ENCODE measurements around the gene ERBB4. TPM values are rescaled to one million over a fixed set of nuclear protein-coding genes. Genes with fewer than 3 reads are reported as not detected.

The ERBB4 gene
- total and polyA plus RNA-seq, 2 of the 8 experiments (the other 6 are each of a cell fraction or from before 2014, with no cell fraction given): 0.34 to 1.3 TPM

GRCh38 chr2:212484563-212485080 is 54.0 kb downstream of the ERBB4 start (continued):
- TF ChIP-seq CHD7 (IDR thresholded peaks at IDR 0.05; ENCODE audit: insufficient replicate concordance, low read length) (no peak), GTF2F1 (IDR thresholded peaks at IDR 0.05; ENCODE audit: borderline replicate concordance, low read depth, low read length) (no peak), ATF3 (IDR thresholded peaks at IDR 0.05; ENCODE audit: insufficient read depth, low read depth, low read length) (no peak), PHF8 (conservative IDR thresholded peaks at IDR 0.05; ENCODE audit: low read depth, low read length) (no peak), RAD21 (IDR thresholded peaks at IDR 0.05 in 1 of 2, conservative IDR thresholded peaks at IDR 0.05 in 1 of 2; ENCODE audit: low read depth in 2 of 2, low read length in 2 of 2) (peak in 1 of 2 experiments; percentile 10; a peak in 1 of 4 replicates), CBX5 (IDR thresholded peaks at IDR 0.05; ENCODE audit: low read depth, low read length) (no peak), TEAD4 (IDR thresholded peaks at IDR 0.05; ENCODE audit: low read depth, low read length) (peak; percentile 93), BACH1 (IDR thresholded peaks at IDR 0.05; ENCODE audit: low read length) (no peak), RFX5 (IDR thresholded peaks at IDR 0.05; ENCODE audit: borderline replicate concordance, low read depth, low read length) (no peak), NRF1 (IDR thresholded peaks at IDR 0.05; ENCODE audit: low read depth, low read length) (no peak), JUN (IDR thresholded peaks at IDR 0.05; ENCODE audit: low read depth, low read length) (no peak)
